Natural killer cell (primary cell): ENCODE results near the gene MARCHF5. TPM values are rescaled to one million over a fixed set of nuclear protein-coding genes. Genes with fewer than 3 reads are reported as not detected.

Experiments used
- ATAC-seq, 3 donors: fragments of 150-1000 bp in 2 of 3; fragments of 200-7000 bp in 1 of 3; cut with Tn5 transposase; 1 replicate in 1 of 3; 2 replicates in 2 of 3; pipeline ENCODE4 v1.10.0; 2021; ENCODE audit warnings: mild to moderate bottlenecking in 2 of 3, moderate library complexity in 2 of 3
- DNase-seq, 2 donors: peaks; one replicate each; pipeline versions ENCODE4 v3.0.0 to v3.0.0-alpha.2; 2013 to 2021; ENCODE audit warnings: mixed read lengths in 1 of 2
- H3K27ac ChIP-seq: one replicate; pipeline ENCODE4 v1.5.1; 2013; ENCODE audit warnings: mild to moderate bottlenecking, low read length
- H3K27me3 ChIP-seq: one replicate; pipeline ENCODE4 v1.6.1; 2013; ENCODE audit warnings: low read length; ENCODE audit not compliant: control insufficient read depth, insufficient read depth
- H3K36me3 ChIP-seq: one replicate; pipeline ENCODE4 v1.6.1; 2013; ENCODE audit warnings: low read length; ENCODE audit not compliant: control insufficient read depth, insufficient read depth
- H3K4me1 ChIP-seq: one replicate; pipeline ENCODE4 v1.6.1; 2013; ENCODE audit warnings: low read length; ENCODE audit not compliant: control insufficient read depth, insufficient read depth
- H3K4me3 ChIP-seq: one replicate; pipeline ENCODE4 v1.5.1; 2013; ENCODE audit warnings: low read length
- H3K9me3 ChIP-seq: one replicate; pipeline ENCODE4 v1.6.1; 2013; ENCODE audit warnings: low read length; ENCODE audit not compliant: control insufficient read depth, insufficient read depth
- H3K27ac Mint-ChIP-seq, 2 donors: one replicate each; pipeline ENCODE4 v1.8.0; 2022; ENCODE audit warnings: mild to moderate bottlenecking in 2 of 2, mixed read lengths in 2 of 2, moderate library complexity in 1 of 2
- H3K27me3 Mint-ChIP-seq, 2 donors: one replicate each; pipeline ENCODE4 v1.8.0; 2022; ENCODE audit warnings: low read depth in 2 of 2, mixed read lengths in 2 of 2
- H3K36me3 Mint-ChIP-seq: one replicate; pipeline ENCODE4 v1.8.0; 2022; ENCODE audit warnings: mixed read lengths
- H3K4me1 Mint-ChIP-seq, 2 donors: one replicate each; pipeline ENCODE4 v1.8.0; 2022; ENCODE audit warnings: mixed read lengths in 2 of 2
- H3K4me3 Mint-ChIP-seq: one replicate; pipeline ENCODE4 v1.8.0; 2022; ENCODE audit warnings: mild to moderate bottlenecking, moderate library complexity, mixed read lengths
- H3K9me3 Mint-ChIP-seq, 2 donors: one replicate each; pipeline ENCODE4 v1.8.0; 2022; ENCODE audit warnings: mixed read lengths in 2 of 2
- CTCF ChIP-seq: fragments of 200-600 bp; IDR thresholded peaks from one replicate; pipeline ENCODE4 v1.8.0; 2022; ENCODE audit warnings: antibody characterized with exemption
- WGBS: methylation state at CpG from one replicate; pipeline ENCODE4 v1.1.7; 2013; ENCODE audit warnings: missing lambda C conversion rate; ENCODE audit not compliant: insufficient coverage; 5-methylcytosine and 5-hydroxymethylcytosine counted together
- intact Hi-C: fragments of 100-400 bp; cut with micrococcal nuclease; formaldehyde crosslinking; loops from one replicate; pipeline ENCODE4 v1.14.2; 2022
- total RNA-seq, 4 donors: library from RNA; stranded (reverse); fragments of 120-200 nt in 1 of 4; gene quantifications; one replicate each; pipeline versions ENCODE4 v1.2.3 to v1.2.4, GENCODE V29; 2013 to 2022

The MARCHF5 gene
- total RNA-seq = 10 to 100 TPM; 28.0 to 38.6 (median 32.9) TPM
- 15.3 TPM for total RNA-seq (2013)

GRCh38 chr10:92290837-92291615 is at the start of gene MARCHF5, which contains the start of gene CPEB3:
Gene MARCHF5 (plus strand): TSS chr10:92291167. CDS start chr10:92291495, 328 bp downstream.
Gene CPEB3 (minus strand): TSS chr10:92291078. CDS start chr10:92240350, 50,728 bp downstream.
- H3K27me3 ChIP-seq = no peaks in the 10 kb centered on the region
- H3K27ac ChIP-seq = peak within 1 kb of the TSS; percentile 88
- H3K9me3 Mint-ChIP-seq = no peaks in the 10 kb centered on the region
- H3K27ac Mint-ChIP-seq = peak within 1 kb of the TSS; percentile 84 to 91
- intact Hi-C loops = loop anchor here (2.0 to 10.0 kb wide), 4 partner anchors 48 to 496 kb away; partner anchors contain the start of genes KIF11 and TNKS2
- peaks cover 15% of the 10 kb centered on the region for H3K4me1 ChIP-seq
- no peaks in the 10 kb centered on the region for H3K36me3 Mint-ChIP-seq
- H3K36me3 ChIP-seq = peaks cover 3% of the 10 kb centered on the region
- no peaks in the 10 kb centered on the region for H3K27me3 Mint-ChIP-seq
- TF ChIP-seq CTCF = peak; percentile 31
- H3K4me3 ChIP-seq = peak within 1 kb of the TSS; percentile 85
- ATAC-seq (peak; percentile 93 to 99 (median 96)), DNase-seq (peak; percentile 87 to 95)
- H3K4me3 Mint-ChIP-seq = peak within 1 kb of the TSS; percentile 95
- 0% methylated on average over 79 of the region's 79 CpGs for WGBS
- peaks cover 23 to 28% of the 10 kb centered on the region in 2 donors for H3K4me1 Mint-ChIP-seq
- H3K9me3 ChIP-seq = no peaks in the 10 kb centered on the region

GRCh38 chr10:92241501-92241900 is 49.5 kb upstream of the MARCHF5 start:
- peak overlapping the region; percentile 77 to 86 for H3K27ac Mint-ChIP-seq
- peaks cover 45 to 54% of the 10 kb centered on the region in 2 donors for H3K4me1 Mint-ChIP-seq
- H3K4me1 ChIP-seq = peaks cover 14% of the 10 kb centered on the region
- intact Hi-C loops = no loop called here
- no peaks in the 10 kb centered on the region for H3K36me3 Mint-ChIP-seq
- ATAC-seq (no peak), DNase-seq (no peak)
- H3K27me3 Mint-ChIP-seq = no peaks in the 10 kb centered on the region
- WGBS = no CpG with 5 or more reads among the region's 1 CpG
- H3K4me3 Mint-ChIP-seq = peak overlapping the region; percentile 94
- H3K9me3 Mint-ChIP-seq = no peaks in the 10 kb centered on the region
- no peak overlapping the region for H3K27ac ChIP-seq
- no peaks in the 10 kb centered on the region for H3K9me3 ChIP-seq
- H3K36me3 ChIP-seq = no peaks in the 10 kb centered on the region
- no peak for TF ChIP-seq CTCF
- no peak overlapping the region for H3K4me3 ChIP-seq
- no peaks in the 10 kb centered on the region for H3K27me3 ChIP-seq

GRCh38 chr10:92242380-92242779 is 48.6 kb upstream of the MARCHF5 start:
- no peaks in the 10 kb centered on the region for H3K9me3 Mint-ChIP-seq
- WGBS = 64% methylated on average over 2 of the region's 2 CpGs
- H3K4me1 Mint-ChIP-seq = peaks cover 45 to 50% of the 10 kb centered on the region in 2 donors
- H3K4me3 ChIP-seq = no peak overlapping the region
- no peaks in the 10 kb centered on the region for H3K27me3 Mint-ChIP-seq
- no peak for ATAC-seq
- no peaks in the 10 kb centered on the region for H3K36me3 ChIP-seq
- no peaks in the 10 kb centered on the region for H3K27me3 ChIP-seq
- H3K4me1 ChIP-seq = peaks cover 14% of the 10 kb centered on the region
- no peak overlapping the region for H3K27ac ChIP-seq
- DNase-seq = no peak
- H3K36me3 Mint-ChIP-seq = no peaks in the 10 kb centered on the region
- H3K9me3 ChIP-seq = no peaks in the 10 kb centered on the region
- H3K4me3 Mint-ChIP-seq = peak overlapping the region; percentile 93
- TF ChIP-seq CTCF = no peak
- H3K27ac Mint-ChIP-seq = peak overlapping the region in 1 of 2 donors; percentile 12
- intact Hi-C loops = loop anchor here (2.0 kb wide), 1 partner anchor 48 kb away; the partner anchor contains the start of genes CPEB3 and MARCHF5
